Measurements from ENCODE around the gene PRR5.
A peak's percentile ranks its signal among the peaks of the same experiment; 100 is the strongest.

Gene PRR5

DNA sequence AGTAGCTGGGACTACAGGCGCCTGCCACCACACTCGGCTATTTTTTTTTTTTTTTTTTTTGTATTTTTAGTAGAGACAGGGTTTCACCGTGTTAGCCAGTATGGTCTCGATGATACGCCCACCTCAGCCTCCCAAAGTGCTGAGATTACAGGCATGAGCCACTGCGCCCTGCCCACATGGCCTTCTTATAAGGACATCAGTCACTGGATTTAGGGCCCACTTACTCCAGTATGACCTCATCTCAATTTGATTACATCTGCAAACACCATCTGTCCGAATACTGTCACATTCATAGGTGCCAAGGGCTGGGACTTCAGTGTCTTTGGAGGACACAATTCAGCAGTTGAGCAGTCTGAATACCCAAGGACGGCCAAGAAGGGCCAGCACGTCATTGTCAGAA lies 8.2 kb upstream of the PRR5 start:
- DNase-seq (ENCODE audit: low read depth): no peak

DNA sequence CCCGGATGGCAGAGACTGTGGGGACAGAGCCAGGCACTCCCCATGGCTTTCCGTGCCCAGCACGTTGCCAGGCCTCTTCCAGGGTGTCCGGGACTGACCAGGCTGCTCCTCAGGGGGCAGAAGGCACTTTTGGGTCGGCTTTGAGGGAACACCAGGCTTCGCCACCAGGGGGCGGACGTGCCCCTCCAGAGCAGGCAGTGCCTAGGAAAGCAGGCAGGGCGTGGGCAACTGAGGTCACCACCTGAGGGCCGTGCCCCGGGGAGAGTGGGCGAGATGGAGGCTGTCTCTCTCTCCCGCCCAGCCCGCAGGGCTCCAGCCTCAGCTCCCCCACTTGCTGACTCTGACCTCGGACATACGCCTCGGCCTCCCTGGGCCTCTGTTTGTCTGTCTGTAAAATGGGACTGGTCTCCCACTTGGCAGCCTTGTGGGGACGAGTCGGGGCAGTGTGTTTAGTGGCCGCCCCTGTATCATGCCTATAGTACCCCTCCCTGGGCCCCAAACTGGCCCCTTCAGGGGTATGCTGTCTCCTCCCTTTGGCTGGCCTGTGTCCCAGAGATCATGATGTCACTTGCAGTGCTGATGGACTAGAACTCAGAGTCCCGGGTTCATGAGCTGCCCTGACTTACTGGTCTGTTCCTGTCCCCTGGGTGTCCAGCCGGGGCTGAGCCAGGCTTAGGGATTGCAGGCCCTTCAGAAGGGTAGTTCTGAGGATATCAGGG lies 4.4 kb upstream of the PRR5 start:
- peak; percentile 36 for DNase-seq (ENCODE audit: low read depth)

DNA sequence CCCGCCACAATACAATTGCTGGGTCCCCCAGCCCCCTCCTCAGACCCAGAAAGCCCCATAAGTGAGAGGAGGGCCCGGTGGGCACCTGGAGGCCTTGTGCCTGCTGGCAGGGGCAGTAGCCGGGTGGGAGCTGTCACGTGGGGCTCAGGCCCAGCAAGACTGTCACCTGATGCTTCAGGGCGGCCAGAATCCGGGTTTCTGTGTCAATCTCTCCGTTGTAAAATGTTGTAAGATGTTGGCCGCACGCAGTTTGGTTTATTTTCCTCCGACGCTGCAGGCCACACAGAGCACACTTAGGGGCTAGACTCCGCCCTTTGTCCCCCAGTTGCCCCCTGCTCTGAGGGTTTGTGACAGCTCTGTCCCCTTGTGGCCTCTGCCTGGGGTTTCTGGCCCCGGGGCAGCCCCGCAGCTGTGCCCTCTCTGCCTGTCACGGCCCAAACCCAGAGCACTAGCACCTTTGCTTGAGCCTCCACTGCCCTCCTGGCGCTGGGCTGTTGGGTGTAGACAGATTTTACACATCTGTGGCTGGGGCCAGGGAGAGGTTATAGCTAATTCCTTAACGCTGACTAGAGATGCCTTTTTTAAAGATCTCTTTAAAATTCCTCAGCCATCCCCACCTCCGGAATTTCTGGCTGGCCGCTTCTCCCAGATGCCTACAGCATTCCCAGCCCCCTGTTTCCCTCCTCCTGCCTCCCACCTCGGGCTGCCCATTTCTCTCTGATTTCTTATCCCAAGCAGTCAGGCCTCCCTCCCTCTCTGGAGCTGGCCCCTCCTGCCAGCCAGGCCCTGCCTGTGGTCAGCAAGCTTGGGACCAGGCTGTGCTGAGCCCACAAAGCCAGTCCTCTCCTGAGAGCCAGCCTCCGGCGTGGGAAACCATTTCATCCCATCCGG lies 3.2 kb upstream of the PRR5 start:
- peak; percentile 77 for DNase-seq (ENCODE audit: low read depth)

DNA sequence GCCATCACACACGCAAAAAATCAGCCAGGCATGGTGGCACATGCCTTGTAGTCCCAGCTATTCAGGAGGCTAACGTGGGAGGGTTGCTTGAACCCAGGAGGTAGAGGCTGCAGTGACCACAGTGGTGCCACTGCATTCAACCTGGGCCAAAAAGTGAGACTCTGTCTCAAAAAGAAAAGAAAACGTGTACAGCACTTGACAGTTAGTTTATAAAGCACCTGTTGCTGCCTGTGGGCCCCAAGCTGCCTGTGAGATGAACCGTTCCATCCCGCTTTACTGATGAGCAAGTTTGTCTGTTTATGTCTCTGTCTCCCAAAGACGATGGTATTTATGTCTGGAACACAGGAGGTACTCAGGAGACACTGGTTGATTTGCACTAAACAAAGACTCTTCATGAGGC lies 1.5 kb upstream of the PRR5 start:
- no peak for DNase-seq (ENCODE audit: low read depth)

DNA sequence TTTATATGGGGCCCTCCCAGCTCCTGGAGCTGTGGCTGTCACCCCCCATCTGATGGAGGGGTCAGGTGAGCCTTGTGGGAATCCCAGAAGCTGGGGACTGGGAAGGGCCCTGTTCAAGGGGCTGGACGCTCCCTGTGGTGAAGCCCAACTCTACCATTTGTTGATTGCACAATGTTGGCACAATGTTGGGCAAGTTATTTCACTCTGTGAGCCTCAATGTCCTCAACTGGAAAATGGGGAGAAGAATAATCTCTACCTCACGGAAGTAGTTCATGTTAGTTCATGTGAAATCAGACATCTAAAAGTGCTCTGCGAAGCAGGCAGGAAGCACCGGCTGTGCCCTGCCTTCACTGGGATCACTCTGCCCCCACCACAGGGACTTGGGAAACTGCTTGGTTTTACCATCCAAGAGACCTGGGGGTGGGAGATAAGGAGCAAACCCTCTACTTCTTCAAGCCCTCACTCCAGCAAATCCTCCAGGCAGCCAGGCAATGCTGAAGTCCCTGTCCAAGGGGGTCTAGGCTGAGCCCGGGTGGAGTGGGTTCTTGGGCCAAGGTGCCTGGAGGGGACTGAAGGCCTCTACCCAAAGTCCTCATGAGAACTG lies 715 bp upstream of the PRR5 start:
- no peak for DNase-seq (ENCODE audit: low read depth)

DNA sequence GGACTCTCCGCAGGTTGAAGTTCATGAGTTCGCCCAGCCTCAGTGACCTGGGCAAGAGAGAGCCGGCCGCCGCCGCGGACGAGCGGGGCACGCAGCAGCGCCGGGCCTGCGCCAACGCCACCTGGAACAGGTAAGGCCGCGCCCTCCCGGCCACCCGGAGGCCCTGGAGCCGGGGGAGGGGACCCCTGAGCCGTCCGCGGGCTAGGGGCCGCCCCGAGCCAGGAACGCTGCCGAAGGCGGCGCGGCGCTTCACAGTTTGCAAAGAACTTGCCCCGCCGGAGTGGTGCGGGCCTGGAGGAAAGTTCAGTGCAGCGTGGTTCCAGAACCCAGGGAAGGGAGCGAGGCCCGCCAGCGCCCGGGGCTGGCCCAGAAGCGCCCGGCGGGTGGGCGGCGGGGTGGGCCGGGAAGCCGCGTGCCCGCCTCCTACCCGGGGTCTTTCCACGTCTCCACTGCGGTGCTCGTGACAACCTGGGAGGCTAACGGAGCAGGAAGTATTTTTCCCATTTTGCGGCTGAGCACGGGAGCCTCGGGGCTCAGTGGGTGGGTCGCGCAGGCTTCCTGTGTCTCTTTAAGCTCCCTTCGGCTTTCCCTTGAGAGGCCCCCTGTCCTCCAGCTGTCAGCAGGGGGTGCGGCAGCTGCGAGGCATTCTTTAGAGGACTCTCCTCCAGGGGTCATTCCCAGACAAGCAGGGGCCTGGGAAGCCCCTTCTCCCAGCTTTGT lies 635 bp downstream of the PRR5 start:
- no peak for DNase-seq (ENCODE audit: low read depth)

DNA sequence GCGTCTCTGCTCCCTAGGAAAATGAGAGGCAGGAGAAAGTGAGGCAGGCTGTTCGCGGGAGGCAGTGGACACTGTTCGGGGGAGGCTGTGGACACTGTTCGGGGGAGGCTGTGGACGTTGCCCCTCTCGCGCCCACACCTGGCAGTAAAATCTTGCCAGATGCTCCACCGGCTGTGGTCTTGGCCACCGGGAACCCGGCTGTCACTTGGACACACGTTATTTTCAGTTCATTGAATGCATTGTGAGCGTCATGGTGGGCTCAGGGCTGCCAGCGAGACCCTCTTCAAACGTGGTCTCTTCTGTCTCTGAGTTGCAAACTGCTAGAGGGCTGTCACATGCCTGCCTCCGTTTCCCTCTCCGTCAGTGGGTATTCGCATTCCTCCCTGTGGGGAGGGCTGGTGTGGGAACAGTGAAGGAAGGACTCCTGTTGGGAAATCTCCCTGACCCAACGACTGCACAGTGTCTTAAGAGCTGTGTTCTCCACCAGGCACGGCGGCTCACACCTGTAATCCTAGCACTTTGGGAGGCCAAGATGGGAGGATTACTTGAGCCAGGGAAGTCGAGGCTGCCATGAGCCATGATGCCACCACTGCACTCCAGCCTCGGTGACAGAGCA lies 1.4 kb downstream of the PRR5 start:
- DNase-seq (ENCODE audit: low read depth): no peak

DNA sequence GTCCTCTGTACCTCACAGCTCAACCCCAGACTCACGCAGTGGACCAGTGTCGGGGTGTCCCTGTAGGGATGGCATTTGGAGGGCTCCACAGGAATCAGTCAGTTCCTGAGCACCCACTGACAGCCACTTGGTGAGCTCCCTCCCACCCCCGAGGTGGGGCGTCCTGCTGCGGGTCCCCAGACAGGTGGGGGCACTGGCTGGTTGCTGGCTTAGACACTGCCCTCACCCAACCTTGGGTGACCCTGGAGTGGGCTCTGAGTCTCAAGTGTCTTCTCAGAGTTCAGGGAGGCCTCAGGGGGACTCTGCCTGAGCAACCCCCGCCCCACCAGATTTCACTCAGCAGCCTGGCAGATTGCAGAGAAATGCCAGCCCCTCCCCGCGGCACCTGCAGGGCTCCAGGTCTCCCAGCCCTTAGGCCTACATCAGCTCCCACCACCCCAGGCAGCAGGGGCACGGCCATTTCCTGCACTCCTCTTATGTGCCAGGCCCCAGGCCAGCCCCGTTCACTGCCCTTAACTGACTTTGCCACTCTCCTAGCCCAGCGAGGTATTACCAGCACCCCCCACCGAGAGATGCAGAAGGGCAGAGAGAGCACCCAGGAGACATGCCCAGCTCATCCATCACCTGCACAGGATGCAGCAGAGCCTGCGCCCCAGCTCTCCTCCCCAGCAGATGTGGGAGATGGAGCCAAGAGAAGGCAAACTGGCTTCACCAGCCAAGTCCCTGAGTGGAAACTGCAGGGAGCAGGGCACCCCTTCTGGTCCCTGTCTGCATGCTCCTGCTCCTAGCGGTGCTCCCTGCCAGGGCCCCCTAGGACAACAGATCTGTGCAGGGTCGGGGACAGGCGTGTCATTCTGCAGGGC lies 2.4 kb downstream of the PRR5 start:
- no peak for DNase-seq (ENCODE audit: low read depth)

DNA sequence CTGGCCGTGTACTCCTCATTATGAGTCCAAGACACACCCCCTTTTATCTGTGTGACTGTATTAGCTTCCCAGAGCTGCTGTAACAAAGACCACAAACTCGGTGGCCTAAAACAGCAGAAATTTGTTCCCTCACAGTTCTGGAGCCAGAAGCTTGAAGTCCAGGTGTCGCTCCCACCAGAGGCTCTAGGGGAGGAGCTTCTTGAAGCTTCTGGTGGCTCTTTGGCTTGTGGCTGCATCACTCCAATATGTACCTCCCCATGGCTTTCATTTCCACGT lies 3.0 kb downstream of the PRR5 start:
- DNase-seq (ENCODE audit: low read depth): no peak

DNA sequence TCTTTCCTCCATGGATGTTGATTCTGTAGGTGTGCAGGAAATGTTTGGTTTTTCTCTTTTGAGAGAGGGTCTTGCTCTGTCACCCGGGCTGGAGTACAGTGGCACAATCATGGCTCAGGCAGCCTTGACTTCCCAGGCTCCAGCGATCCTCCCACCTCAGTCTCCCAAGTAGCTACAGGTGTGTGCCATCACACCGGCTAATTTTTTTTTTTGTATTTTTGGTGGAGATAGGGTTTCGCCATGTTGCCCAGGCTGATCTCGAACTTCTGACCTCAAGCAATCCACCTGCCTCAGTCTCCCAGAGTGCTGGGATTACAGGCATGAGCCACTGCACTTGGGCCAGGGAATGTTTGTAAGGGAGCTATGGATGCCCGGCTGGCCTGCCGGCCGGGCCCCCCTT lies 4.5 kb downstream of the PRR5 start:
- no peak for DNase-seq (ENCODE audit: low read depth)

DNA sequence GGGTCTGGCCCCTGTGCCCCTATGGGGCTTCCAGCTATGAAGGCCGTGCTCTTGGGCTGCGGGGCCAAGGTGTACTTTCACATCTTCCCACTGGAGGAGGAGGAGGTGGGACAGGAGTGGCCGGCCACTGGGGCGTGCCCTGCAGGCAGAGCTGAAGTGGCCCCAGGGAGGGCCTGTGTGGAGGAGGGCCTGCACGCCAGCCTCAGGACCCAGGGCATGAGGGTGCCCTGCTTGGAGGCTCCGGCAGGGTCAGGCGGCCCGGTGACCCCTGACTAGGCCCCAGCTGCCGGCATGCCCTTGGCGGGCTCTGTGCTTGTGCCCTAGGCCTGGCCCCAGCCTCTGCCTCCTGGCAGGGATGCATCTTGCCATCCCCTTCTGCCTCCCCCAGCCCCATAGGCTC lies 5.2 kb downstream of the PRR5 start:
- no peak for DNase-seq (ENCODE audit: low read depth)

DNA sequence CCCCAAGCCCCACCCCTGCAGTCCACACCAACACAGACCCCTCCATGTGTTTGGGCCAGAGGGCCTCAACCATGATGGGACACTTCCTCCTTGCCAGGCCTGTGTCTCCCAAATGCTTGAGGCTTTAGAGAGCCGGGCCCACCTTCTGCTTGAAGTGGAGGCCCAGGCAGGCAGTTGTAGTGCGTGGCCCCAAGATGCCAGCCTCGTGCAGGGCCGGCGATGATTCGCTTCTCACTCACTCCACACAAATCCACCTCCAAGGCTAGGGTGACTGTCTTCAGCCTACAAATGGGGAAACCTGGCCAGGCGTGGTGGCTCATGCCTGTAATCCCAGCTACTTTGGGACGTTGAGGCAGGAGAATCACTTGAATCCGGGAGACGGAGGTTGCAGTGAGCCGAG lies 5.7 kb downstream of the PRR5 start:
- DNase-seq (ENCODE audit: low read depth): no peak

DNA sequence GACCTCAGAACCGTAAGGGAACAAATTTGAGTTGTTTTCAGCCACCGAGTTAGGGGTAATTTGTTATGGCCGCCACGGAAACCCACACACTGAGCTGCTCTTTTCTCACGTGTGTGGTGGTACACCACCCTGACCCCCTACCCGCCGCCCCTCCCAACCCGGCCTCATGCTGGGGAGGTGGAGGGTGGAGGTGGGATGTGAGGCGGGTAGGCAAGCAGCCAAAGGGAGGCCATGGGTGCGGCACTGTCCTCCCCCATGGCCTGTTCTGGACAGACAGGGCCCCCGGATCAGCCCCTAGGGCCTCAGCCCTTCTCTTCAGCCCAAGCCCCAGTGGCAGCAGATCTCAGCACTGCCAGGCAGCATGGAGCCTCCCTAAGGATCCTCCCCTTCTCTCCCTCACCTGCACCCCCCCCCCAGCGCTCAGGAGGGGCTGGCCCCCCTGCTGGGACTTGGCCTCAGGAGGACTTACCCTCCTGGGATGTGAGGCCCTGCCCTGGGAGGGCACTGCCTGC lies 7.9 kb downstream of the PRR5 start:
- no peak for DNase-seq (ENCODE audit: low read depth)

DNA sequence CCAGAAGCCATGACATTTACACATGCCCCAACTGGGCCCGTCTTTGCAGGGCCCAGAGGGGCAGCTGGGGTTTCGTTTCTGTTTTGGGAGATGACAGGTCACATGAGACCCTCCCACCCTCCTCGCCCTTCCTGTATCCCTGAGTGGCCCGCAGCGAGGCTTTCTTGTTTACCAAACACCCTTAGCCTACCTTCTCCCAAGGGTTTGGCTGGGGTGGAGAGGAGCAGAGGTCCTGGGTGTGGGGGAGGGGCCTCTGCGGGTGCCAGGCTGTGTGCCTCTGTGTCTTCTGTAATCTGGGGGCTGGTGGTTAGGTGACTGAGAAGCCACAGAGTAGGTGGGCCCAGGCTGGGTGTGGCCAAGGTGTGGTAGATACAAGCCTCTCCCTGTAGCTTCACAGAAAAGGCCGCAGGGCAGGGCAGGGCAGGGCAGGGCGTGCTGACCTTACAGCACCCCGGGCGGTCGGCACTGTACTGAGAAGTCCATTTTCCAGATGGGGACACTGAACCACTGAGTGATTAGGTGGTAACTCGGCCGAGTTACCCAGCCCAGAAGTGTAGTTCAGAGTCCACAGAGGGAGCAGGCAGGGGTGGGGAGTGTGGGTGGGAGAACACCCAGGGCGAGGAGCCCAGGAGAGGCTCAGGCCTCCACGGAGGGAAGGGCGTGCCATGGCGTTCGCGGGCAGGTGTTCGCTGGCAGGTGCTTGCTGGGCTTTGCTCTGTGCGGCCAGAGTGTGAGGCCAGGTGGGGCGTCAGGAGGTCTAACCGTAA lies 8.7 kb downstream of the PRR5 start:
- no peak for DNase-seq (ENCODE audit: low read depth)

DNA sequence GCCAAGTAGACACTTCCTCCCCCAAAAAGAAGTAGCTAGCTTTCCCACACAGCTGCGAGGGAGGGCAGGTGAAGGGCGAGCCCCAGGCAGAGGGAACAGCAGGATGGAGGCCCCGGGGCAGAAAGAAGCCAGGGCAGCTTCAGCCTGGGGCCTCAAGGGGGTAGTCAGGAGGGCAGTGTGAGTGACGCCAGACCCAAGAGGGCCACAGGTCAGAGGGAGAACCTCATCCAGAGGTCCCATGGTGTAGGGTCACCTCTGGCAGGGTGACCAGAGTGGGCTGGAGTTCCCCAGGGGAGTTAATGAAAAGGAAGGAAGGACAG lies 9.2 kb downstream of the PRR5 start:
- no peak for DNase-seq (ENCODE audit: low read depth)

DNA sequence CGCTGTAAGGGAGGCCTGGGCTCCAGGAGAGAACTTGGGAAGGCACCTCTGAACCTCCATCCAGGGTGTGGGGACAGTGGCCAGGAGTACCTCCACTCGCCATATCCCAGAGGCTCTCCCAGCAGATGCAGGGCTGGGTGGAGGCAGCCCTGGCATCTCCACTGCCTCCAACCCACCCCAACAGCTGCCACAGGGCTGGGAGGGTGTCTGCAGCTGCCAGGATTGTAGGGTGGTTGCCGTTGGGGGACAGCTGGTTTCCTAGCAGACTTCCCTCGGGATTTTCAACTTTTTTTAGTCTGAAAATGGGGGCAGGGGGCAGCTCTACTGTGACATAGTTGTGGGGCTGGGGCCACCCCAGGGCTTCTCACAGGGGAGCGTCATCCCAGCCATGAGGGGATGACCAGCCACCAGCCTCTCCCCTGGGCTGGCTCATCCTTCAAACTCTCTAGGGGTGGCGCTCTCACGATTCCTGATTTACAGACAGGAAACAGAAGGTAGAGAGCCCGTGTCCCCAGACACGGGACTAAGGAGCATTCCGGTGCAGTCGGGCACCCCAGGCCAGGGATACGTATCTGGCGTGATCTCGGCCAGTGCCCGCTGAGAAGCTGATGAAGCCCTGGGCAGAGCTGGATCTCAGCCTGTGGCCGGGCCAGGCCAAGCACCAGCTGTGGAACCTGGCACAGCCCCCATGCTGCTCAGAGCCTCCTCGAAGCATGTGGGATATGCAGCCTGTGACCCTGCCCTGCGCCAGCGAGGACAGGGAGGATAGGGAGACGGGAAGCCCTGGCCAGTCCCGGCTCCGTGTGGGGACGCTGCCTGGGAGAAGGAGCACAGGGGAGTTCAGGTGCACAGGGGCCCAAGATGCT lies 9.9 kb downstream of the PRR5 start:
- DNase-seq (ENCODE audit: low read depth): no peak

DNA sequence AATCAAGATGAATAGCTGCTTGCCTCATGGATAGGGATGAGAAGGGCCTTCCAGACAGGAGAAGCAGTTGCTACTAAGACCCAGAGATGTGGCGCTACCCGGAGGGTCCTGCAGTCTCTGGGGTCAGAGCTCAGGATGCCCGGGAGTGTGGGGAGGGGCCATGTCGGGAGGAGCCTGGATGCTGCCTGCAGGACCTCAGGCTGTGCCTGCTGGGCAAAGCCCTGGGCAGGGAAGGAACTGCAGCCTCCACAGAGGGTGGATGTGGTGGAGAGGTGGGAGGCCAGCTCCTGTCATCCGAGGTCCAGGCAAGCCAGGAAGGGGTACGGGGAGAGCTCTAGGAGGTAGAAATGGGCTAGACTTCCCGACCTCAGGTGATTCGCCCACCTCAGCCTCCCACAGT lies 11.0 kb downstream of the PRR5 start:
- DNase-seq (ENCODE audit: low read depth): no peak

DNA sequence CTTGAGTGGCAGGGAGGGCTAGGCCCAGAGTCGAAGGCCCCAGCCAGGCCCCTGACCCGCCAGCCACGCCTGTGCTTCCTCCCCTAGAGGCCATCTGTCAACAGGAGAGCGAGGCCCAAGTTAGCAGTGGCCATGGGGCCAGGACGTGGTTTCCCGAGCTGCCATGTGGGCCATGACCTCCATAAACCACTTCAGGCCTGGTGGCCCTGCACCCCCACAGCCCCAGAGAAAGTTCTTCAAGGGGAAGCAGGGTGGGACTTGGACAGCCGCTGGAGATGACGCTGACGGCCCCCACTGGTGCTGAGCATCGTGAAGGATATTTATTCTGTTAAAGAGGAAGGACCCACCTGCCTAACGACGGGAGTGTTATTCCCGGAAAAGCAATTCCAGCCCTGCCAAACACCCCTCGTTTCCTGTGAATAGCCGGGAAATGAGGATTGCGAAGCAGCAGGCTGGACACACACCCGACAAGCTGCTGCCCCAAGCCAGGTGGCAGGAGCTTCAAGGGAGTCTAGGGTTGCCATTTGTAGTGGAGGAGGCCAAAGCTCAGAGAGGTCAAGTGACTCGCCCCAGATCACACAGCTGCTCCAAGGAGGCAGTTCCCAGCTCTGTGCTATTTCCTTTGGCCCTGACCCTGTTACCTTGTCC lies 12.8 kb downstream of the PRR5 start:
- no peak for DNase-seq (ENCODE audit: low read depth)

DNA sequence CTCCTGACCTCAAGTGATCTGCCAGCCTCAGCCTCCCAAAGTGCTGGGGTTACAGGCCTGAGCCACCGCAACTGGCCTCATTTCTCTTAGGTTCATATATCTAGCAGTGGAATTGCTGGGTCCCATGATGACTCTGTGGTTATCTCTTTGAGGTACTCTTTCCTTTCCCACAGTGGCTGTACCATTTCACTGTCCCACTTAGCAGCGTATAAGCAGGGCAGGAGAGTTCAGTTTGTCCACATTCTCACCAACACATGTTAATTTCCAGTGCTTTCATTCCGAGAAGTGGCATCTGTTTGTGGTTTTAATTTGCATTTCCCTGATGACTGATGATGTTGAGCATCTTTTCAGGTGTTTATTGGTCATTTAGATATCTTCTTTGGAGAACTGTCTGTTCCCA lies 16.4 kb downstream of the PRR5 start:
- no peak for DNase-seq (ENCODE audit: low read depth)

All from HS-5 (cell line).